GM12891 (cell line): ENCODE results near the gene RNU6-1.

ENCODE experiments used
- PAX5 ChIP-seq: IDR thresholded peaks from 2 replicates; pipeline ENCODE4 v1.6.1; 2011; ENCODE audit warnings: low read length, moderate library complexity, mild to moderate bottlenecking; ENCODE audit not compliant: insufficient read depth, severe bottlenecking
- POLR2A ChIP-seq: IDR thresholded peaks from 2 replicates; pipeline ENCODE4 v1.6.1; 2011; ENCODE audit warnings: low read depth, low read length, control low read depth
- POLR2AphosphoS5 ChIP-seq: IDR thresholded peaks from 2 replicates; pipeline ENCODE4 v1.6.1; 2011; ENCODE audit warnings: low read depth, low read length, control low read depth
- POU2F2 ChIP-seq: IDR thresholded peaks from 2 replicates; pipeline ENCODE4 v1.6.1; 2011; ENCODE audit warnings: low read depth, mild to moderate bottlenecking, control low read depth, low read length, moderate library complexity
- TAF1 ChIP-seq: IDR thresholded peaks from 2 replicates; pipeline ENCODE4 v1.6.1; 2011; ENCODE audit warnings: low read depth, low read length, control low read depth

- TF ChIP-seq PAX5 (no peak), TAF1 (no peak), POLR2AphosphoS5 (no peak), POLR2A (no peak), POU2F2 (no peak)
Observed at GRCh38 chr15:67801142-67801541, 38.7 kb downstream of the RNU6-1 start.
